22Rv1 (cell line): ENCODE results near the gene SCNN1A.

ENCODE experiments used
- H3K27ac ChIP-seq: fragments of 450-650 bp; 2 replicates; pipeline ENCODE4 v1.5.1; 2017
- ZFX ChIP-seq: fragments of 450-650 bp; IDR thresholded peaks from 2 replicates; pipeline ENCODE4 v1.6.1; 2017; ENCODE audit warnings: antibody characterized with exemption, borderline replicate concordance
- TF ChIP-seq, protein P1 (sequence below): fragments of 450-650 bp; IDR thresholded peaks from 2 replicates; pipeline ENCODE4 v1.5.1; 2017; ENCODE audit warnings: mild to moderate bottlenecking

SCNN1A gene

DNA sequence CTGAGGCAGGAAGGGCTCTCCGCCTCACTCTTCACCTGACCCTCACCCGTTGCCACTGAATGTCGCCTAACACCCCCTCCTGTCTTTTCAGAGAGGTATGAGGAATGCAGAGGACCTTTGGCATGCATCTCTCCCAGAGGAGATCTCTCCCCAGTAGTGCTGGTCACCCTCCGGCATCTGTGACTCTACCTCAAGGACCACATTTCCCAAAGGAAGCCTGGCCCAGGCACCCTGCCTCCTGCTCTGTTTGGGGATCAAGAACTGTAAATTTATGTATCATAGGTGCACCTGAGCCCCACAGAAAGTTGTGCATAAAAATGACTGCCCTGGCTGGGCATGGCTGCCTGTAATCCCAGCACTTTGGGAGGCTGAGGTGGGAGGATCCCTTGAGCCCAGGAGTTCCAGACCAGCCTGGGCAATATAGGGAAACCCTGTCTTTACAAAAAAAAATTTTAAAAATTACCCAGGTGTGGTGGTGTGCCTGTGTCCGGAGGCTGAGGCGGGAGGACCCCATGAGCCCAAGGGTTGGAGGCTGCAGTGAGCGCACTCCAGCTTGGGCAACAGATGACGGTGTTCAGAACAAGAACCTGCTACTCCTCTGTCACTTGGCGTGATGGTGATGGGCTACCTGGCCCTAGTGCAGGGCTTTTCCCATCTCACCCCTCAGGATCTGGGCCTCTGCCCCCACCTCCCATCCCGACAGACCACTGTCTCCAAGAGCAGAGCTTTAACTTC is 47.2 kb downstream of the SCNN1A start:
- no peak for TF ChIP-seq ZFX
- TF ChIP-seq, protein P1, sequence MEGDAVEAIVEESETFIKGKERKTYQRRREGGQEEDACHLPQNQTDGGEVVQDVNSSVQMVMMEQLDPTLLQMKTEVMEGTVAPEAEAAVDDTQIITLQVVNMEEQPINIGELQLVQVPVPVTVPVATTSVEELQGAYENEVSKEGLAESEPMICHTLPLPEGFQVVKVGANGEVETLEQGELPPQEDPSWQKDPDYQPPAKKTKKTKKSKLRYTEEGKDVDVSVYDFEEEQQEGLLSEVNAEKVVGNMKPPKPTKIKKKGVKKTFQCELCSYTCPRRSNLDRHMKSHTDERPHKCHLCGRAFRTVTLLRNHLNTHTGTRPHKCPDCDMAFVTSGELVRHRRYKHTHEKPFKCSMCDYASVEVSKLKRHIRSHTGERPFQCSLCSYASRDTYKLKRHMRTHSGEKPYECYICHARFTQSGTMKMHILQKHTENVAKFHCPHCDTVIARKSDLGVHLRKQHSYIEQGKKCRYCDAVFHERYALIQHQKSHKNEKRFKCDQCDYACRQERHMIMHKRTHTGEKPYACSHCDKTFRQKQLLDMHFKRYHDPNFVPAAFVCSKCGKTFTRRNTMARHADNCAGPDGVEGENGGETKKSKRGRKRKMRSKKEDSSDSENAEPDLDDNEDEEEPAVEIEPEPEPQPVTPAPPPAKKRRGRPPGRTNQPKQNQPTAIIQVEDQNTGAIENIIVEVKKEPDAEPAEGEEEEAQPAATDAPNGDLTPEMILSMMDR, result no peak
- H3K27ac ChIP-seq, result peak overlapping the region; percentile 79

DNA sequence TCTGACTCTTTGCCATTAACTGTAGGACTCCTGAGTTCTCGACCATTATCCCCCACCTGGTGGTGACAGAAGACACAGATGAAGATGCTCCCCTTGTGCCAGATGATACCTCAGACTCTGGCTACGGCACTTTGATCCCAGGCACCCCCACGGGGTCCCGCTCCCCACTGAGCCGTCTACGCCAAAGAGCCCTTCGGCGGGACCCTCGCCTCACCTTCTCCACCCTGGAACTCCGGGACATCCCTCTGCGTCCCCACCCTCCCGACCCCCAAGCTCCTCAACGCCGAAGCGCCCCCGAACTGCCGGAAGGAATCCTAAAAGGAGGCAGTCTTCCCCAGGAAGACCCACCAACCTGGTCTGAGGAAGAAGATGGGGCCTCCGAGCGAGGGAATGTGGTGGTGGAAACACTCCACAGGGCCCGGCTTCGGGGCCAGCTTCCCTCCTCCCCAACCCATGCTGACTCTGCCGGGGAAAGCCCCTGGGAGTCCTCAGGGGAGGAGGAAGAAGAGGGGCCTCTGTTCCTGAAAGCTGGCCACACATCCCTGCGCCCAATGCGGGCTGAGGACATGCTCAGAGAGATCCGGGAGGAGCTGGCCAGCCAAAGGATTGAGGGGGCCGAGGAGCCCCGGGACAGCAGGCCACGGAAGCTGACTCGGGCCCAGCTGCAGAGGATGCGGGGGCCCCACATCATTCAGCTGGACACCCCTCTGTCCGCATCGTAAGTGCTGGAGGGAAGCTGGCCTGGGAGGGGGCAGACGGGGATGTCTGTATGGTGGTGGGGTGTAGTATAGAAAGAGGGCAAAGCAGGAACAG is 47.9 kb downstream of the SCNN1A start:
- TF ChIP-seq, protein P1, result no peak
- no peak for TF ChIP-seq ZFX
- H3K27ac ChIP-seq, result peak overlapping the region; percentile 79

DNA sequence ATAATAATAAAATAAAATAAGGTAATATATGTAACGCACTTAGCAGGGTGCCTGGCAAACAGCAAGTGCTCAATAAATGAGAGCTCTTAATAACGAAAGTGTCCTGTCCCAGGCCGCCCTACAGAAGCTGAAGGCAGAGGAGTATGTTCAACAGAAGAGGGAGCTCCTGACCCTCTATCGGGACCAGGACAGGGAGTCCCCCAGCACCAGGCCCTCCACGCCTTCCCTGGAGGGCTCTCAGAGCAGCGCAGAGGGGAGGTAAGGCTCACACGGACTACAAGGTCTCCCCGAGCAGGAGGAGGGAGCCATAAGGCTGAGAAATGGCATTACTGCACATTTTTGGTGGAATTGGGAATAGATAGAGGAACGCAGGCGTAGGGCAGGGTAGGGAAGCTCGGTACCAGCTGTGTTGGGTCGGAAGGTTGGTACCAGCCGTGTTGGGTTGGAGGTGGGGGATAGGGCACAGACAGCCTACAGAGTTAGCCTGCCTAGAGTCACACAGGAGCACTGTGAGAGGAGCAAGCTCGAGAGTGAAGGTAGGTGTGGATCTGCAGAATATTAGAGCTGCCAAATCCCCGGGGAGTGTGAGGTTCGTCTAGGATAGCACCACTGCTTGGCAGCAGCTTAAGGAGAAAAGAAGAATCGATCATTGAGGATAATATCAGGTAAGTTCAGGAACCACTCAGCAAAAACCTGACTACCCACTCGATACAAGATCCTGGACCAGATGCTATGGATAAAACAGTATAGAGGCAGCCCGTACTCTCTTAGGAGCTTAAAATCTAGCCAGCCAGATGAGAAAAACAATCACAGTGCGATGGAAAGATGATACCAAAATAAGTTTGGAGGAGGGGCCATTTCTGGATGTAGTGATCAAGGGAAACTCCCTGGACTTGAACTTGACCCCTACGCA is 48.8 kb downstream of the SCNN1A start:
- TF ChIP-seq, protein P1, result peak; percentile 42
- no peak for TF ChIP-seq ZFX
- H3K27ac ChIP-seq, result peak overlapping the region; percentile 79

DNA sequence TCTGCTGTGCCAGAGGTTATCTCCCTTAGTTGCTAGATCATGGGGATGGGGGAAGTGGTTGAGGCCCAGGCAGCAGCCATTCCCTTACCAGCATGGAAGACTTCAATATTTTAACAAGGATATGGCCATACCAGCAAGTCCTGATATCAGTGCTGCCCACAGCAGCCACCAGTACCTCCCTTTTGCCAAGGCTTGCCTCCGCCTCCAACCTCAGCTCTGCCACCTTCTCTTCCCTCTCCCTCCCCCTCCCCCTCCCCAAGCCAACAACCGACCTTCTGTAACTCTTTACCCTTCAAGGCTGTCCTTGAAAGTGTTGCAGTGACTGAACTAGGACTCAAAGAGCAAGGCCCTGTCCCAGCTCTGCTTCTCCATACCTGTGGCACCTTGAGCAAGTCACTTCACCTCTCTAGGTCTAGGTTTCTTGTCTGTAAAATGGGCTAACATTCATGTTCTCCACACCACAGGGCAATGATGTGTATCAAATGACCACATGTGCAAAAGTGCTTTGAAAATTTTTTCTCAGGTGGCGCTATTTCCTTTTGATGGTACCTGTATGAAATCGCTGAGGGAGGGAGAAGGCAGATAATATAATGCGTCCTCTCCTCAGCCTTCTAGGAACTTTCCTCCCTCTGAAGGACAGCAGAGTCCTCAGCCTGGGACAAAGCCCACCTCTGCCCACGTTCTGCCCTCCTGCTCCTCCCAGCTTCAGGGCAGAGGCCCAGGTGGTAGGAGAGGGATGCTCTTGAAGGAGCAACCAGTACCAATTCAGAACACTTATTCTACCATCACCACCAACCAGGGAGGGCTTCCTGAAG is 50.2 kb downstream of the SCNN1A start:
- H3K27ac ChIP-seq, result peak overlapping the region; percentile 79
- TF ChIP-seq, protein P1, result no peak
- no peak for TF ChIP-seq ZFX

DNA sequence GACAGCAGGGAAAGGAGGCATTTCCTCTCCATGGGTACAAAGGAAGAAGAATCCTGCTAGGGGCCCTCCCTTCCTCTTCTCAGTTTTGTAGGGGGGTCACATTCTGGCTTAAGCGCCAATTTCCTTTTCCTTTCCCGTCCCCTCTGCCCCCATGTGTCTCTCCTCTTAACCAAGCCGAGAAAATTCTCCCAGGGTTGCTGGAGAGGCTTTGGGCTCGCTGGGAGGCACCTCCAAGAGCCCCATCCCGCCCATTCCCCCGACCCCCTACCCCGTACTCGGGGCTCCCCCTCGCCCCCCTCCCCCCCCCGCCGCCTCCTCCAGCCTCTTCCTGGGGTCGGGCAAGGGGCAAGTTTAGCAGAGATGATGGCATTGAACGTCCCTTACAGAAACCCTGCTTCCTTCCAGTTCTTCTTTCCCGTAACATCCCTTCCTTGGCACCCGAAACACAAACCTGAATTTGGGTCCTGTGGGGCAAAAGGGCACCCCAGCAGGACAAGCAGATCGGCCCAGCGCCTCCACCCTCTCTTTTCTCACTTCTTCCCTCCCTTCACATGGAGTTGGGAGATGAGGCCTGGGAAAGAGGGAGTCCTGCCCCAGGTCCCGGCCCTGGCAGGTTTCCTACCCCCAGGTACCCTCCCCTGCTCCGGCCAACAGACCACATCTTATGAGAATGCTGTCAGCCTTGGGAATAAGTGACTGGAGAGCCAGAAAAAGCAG is 51.2 kb downstream of the SCNN1A start:
- H3K27ac ChIP-seq, result peak overlapping the region; percentile 79
- no peak for TF ChIP-seq ZFX
- TF ChIP-seq, protein P1, result no peak
